Endothelial cell of umbilical vein (primary cell): ENCODE data around the gene GYS1. TPM values are rescaled to one million over a fixed set of nuclear protein-coding genes. Genes with fewer than 3 reads are reported as not detected.
"Not testable (repeated sequence)": the region's sequence is repeated elsewhere in the genome, so short reads cannot be mapped to it uniquely, and the experiment has no call there.

Experiments
- BruUV-seq: library from RNA; stranded (reverse); fragments of 400-500 nt; replicated peaks from 2 replicates; lab custom pipeline; 2021; lab: Mats Ljungman, UMichigan
- CTCF ChIA-PET: fragments of 300-600, 350-600 bp; sonication (Branson Sonifier 250); formaldehyde crosslinking; loops from one replicate; lab custom pipeline; 2021; ENCODE audit warnings: antibody characterized with exemption, inconsistent platforms; lab: Charles Lee
- POLR2A ChIA-PET: fragments of 300-600, 350-600 bp; sonication (Branson Sonifier 250); formaldehyde crosslinking; loops from one replicate; lab custom pipeline; 2021; ENCODE audit warnings: antibody characterized with exemption, inconsistent platforms; lab: Charles Lee
- DNase-seq: peaks from one replicate; pipeline ENCODE4 v3.0.0-alpha.2; 2011; ENCODE audit warnings: low read depth, low spot score
- FAIRE-seq: peaks from 2 replicates; lab custom pipeline; 2011; peaks lifted over from hg19 to GRCh38; lab: Jason Lieb, UNC
- H2AFZ ChIP-seq: 2 replicates; pipeline ENCODE4 v1.6.0; 2012; ENCODE audit warnings: low read depth, low read length, control low read depth, inconsistent platforms
- H3K27ac ChIP-seq: 2 replicates; pipeline ENCODE4 v1.5.1; 2011; ENCODE audit warnings: low read depth, mild to moderate bottlenecking, control low read depth, low read length, moderate library complexity; ENCODE audit not compliant: insufficient read depth
- H3K27me3 ChIP-seq, 2 experiments: 2 replicates each; pipeline versions ENCODE4 v1.6.0 to v1.6.1; 2011; ENCODE audit warnings: low read length in 2 of 2, mixed read lengths in 1 of 2; ENCODE audit not compliant: control insufficient read depth in 2 of 2, insufficient read depth in 2 of 2
- H3K36me3 ChIP-seq, 2 experiments: 2 replicates in 1 of 2; 3 replicates in 1 of 2; pipeline ENCODE4 v1.5.1; 2011; ENCODE audit warnings: low read length in 2 of 2, mild to moderate bottlenecking in 1 of 2, moderate library complexity in 1 of 2; ENCODE audit not compliant: control insufficient read depth in 2 of 2, insufficient read depth in 2 of 2; ENCODE audit errors: extremely low read depth in 1 of 2
- H3K4me1 ChIP-seq: 3 replicates; pipeline ENCODE4 v1.5.1; 2011; ENCODE audit warnings: mild to moderate bottlenecking, low read length; ENCODE audit not compliant: control insufficient read depth, insufficient read depth; ENCODE audit errors: extremely low read depth
- H3K4me2 ChIP-seq: 2 replicates; pipeline ENCODE4 v1.6.1; 2011; ENCODE audit warnings: low read length, control low read depth, mixed read lengths; ENCODE audit not compliant: insufficient read depth
- H3K4me3 ChIP-seq, 3 experiments: fragments of 200-600 bp in 1 of 3; sonication (generic), shearing (Covaris generic) in 1 of 3; replicated peaks in 1 of 3; 2 replicates each; pipeline ENCODE4 v1.5.1; 2011 to 2016; ENCODE audit warnings: control low read depth in 3 of 3, low read length in 3 of 3, mild to moderate bottlenecking in 2 of 3, inconsistent platforms in 1 of 3, low read depth in 1 of 3, moderate library complexity in 1 of 3; ENCODE audit not compliant: insufficient read depth in 1 of 3
- H3K79me2 ChIP-seq: 2 replicates; pipeline ENCODE4 v1.6.0; 2012; ENCODE audit warnings: low read length, inconsistent platforms; ENCODE audit not compliant: control insufficient read depth, insufficient read depth
- H3K9ac ChIP-seq: replicated peaks from 2 replicates; pipeline ENCODE3; 2011; ENCODE audit warnings: low read length, control low read depth; ENCODE audit not compliant: insufficient read depth; ENCODE audit errors: extremely low read depth
- H3K9me1 ChIP-seq: replicated peaks from 3 replicates; pipeline ENCODE4 v1.6.0; 2011; ENCODE audit warnings: mild to moderate bottlenecking, low read length; ENCODE audit not compliant: control insufficient read depth, insufficient read depth; ENCODE audit errors: extremely low read depth
- H3K9me3 ChIP-seq: replicated peaks from 2 replicates; pipeline ENCODE4 v1.5.1; 2012; ENCODE audit warnings: low read length, inconsistent platforms; ENCODE audit not compliant: control insufficient read depth, insufficient read depth
- H4K20me1 ChIP-seq: replicated peaks from 2 replicates; pipeline ENCODE3; 2011; ENCODE audit warnings: mild to moderate bottlenecking, low read length; ENCODE audit not compliant: control insufficient read depth, insufficient read depth; ENCODE audit errors: extremely low read depth
- EZH2 ChIP-seq: IDR thresholded peaks from 2 replicates; pipeline ENCODE4 v1.6.1; 2012; ENCODE audit warnings: borderline replicate concordance, low read depth, mild to moderate bottlenecking, moderate library complexity, low read length, inconsistent platforms; ENCODE audit not compliant: severe bottlenecking
- FOS ChIP-seq: IDR thresholded peaks from 2 replicates; pipeline ENCODE4 v1.6.1; 2011; ENCODE audit warnings: mild to moderate bottlenecking, low read length, moderate library complexity, borderline replicate concordance; ENCODE audit not compliant: insufficient read depth
- GATA2 ChIP-seq: IDR thresholded peaks from 2 replicates; pipeline ENCODE4 v1.7.0; 2011; ENCODE audit warnings: low read depth, mild to moderate bottlenecking, moderate library complexity, mixed read lengths, low read length; ENCODE audit not compliant: insufficient read length, insufficient read depth
- JUN ChIP-seq: IDR thresholded peaks from 2 replicates; pipeline ENCODE4 v1.6.1; 2011; ENCODE audit warnings: borderline replicate concordance, low read depth; ENCODE audit not compliant: insufficient read length, insufficient read depth
- MYC ChIP-seq: IDR thresholded peaks from one replicate; pipeline ENCODE4 v1.6.1; 2011; ENCODE audit warnings: mild to moderate bottlenecking, low read depth, low read length
- POLR2A ChIP-seq: IDR thresholded peaks from 2 replicates; pipeline ENCODE4 v1.6.1; 2012; ENCODE audit warnings: low read depth, mild to moderate bottlenecking, control low read depth, low read length
- POLR2AphosphoS5 ChIP-seq: IDR thresholded peaks from 2 replicates; pipeline ENCODE4 v1.6.1; 2012; ENCODE audit warnings: low read depth, mild to moderate bottlenecking, control low read depth, low read length, moderate library complexity; ENCODE audit not compliant: insufficient read depth
- dilution Hi-C: fragments of 300-500 bp; cut with MboI; formaldehyde crosslinking; loops from one replicate; pipeline ENCODE4 v1.15.0; 2019; ENCODE audit warnings: low sequenced_read_pairs; ENCODE audit not compliant: extremely low pct_ligation_motif_present
- intact Hi-C: fragments of 100-400 bp; cut with micrococcal nuclease; formaldehyde crosslinking; loops from one replicate; pipeline ENCODE4 v1.10.0; 2022
- polyA plus RNA-seq, 4 experiments: library from polyadenylated mRNA; depleted of rRNA in 3 of 4; stranded (reverse) in 3 of 4; unstranded in 1 of 4; fragments of >200 nt; gene quantifications; 2 replicates each; pipeline versions ENCODE4 v1.2.1 to v1.2.3, GENCODE V29; 2011 to 2012; ENCODE audit warnings: missing spikeins in 1 of 4
- total RNA-seq: library from RNA; stranded (reverse); gene quantifications from 2 replicates; pipeline ENCODE4 v1.2.3, GENCODE V29; 2021
- TF ChIP-seq, protein P1 (sequence below), 2 donors: IDR thresholded peaks; 1 replicate in 1 of 2; 2 replicates in 1 of 2; pipeline ENCODE4 v1.5.1; 2011; ENCODE audit warnings: low read length in 2 of 2, mild to moderate bottlenecking in 2 of 2, moderate library complexity in 2 of 2, control low read depth in 1 of 2, inconsistent platforms in 1 of 2, low read depth in 1 of 2; ENCODE audit not compliant: insufficient read depth in 1 of 2; ENCODE audit errors: extremely low read depth in 1 of 2
- TF ChIP-seq, protein P2 (sequence below): IDR thresholded peaks from 2 replicates; pipeline ENCODE4 v1.6.1; 2011; ENCODE audit not compliant: insufficient read depth, insufficient read length

Gene GYS1
- total and polyA plus RNA-seq, 2 donors (not counting 3 experiments of a cell fraction or from before 2014, with no cell fraction given): 39.0 to 58.9 TPM

DNA sequence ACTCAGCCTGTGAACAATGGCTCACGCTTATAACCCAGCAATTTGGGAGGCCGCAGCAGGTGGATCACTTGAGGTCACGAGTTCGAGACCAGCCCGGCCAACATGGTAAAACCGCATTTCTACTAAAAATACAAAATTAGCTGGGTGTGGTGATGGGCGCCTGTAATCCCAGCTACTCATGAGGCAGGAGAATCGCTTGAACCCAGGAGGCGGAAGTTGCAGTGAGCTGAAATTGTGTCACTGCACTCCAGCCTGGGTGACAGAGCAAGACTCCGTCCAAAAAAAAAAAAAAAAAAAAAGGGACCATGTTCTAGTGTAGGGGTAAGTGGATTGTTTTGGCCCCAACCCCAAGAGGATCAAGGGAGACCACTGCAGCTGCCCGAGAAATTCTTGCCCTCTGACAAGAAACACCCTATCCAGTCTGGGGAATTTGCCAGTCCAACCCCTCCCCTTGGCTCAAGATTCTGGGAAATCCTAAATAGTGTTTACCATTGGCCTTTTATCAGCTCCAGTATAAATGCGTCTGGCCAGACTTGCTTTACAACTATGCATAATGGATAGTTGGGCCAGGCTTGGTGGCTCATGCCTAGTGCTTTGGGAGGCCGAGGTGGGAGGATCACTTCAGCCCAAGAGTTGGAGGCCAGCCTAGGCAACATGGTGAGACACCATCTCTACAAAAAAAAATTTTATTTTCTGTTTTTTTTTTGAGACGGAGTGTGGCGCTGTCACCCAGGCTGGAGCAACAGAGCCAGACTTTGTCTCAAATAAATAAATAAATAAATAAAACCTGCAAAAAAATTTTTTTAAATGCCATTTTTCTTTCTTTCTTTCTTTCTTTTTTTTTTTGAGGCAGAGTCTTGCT is 64.7 kb downstream of the GYS1 start:
- intact Hi-C loops: no loop called here
- Histone ChIP-seq H3K36me3 (no peaks in the 10 kb centered on the region), H2AFZ (no peak overlapping the region), H3K4me1 (peaks cover 5% of the 10 kb centered on the region), H3K9ac (no peak overlapping the region), H3K4me3 (no peak overlapping the region), H3K9me1 (no peaks in the 10 kb centered on the region), H3K79me2 (no peaks in the 10 kb centered on the region), H3K27ac (no peak overlapping the region), H3K4me2 (no peak overlapping the region), H3K9me3 (no peaks in the 10 kb centered on the region), H4K20me1 (no peaks in the 10 kb centered on the region), H3K27me3 (peaks cover 2 to 8% of the 10 kb centered on the region in 2 experiments)
- FAIRE-seq (no peak), DNase-seq (no peak)
- CTCF ChIA-PET: interaction anchor here (1.3 kb wide), 1 partner anchor 42 kb away, joined by 4 read pairs; no protein-coding TSS in a partner anchor
- TF ChIP-seq POLR2AphosphoS5: no peak
- TF ChIP-seq, protein P1, sequence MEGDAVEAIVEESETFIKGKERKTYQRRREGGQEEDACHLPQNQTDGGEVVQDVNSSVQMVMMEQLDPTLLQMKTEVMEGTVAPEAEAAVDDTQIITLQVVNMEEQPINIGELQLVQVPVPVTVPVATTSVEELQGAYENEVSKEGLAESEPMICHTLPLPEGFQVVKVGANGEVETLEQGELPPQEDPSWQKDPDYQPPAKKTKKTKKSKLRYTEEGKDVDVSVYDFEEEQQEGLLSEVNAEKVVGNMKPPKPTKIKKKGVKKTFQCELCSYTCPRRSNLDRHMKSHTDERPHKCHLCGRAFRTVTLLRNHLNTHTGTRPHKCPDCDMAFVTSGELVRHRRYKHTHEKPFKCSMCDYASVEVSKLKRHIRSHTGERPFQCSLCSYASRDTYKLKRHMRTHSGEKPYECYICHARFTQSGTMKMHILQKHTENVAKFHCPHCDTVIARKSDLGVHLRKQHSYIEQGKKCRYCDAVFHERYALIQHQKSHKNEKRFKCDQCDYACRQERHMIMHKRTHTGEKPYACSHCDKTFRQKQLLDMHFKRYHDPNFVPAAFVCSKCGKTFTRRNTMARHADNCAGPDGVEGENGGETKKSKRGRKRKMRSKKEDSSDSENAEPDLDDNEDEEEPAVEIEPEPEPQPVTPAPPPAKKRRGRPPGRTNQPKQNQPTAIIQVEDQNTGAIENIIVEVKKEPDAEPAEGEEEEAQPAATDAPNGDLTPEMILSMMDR (IDR thresholded peaks at IDR 0.05; ENCODE audit: extremely low read depth in 1 of 2, insufficient read depth in 1 of 2, low read depth in 1 of 2, low read length in 2 of 2): no peak
- TF ChIP-seq POLR2A: no peak
- no peak for TF ChIP-seq EZH2
- TF ChIP-seq, protein P2, sequence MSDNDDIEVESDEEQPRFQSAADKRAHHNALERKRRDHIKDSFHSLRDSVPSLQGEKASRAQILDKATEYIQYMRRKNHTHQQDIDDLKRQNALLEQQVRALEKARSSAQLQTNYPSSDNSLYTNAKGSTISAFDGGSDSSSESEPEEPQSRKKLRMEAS: no peak
- no peak for TF ChIP-seq GATA2
- no peak for TF ChIP-seq JUN
- no peak for TF ChIP-seq MYC
- no peak for TF ChIP-seq FOS
- dilution Hi-C loops: no loop called here
- POLR2A ChIA-PET: interaction anchor here (1.3 kb wide), 1 partner anchor 34 kb away, joined by 10 read pairs; no protein-coding TSS in a partner anchor
- BruUV-seq: no TSS peak

DNA sequence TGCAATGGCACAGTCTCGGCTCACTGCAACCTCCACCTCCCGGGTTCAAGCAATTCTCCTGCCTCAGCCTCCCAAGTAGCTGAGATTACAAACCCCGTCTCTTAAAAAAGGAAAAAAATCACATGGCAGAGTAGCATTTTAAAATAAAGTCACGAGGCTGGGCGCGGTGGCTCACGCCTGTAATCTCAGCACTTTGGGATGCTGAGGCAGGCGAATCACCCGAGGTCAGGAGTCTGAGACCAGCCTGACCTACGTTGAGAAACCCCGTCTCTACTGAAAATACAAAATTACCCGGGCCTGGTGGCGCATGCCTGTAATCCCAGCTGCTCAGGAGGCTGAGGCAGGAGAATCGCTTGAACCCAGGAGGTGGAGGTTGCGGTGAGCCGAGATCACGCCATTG is 65.4 kb downstream of the GYS1 start:
- H3K9me1 ChIP-seq, DNase-seq, H3K4me3 ChIP-seq, H3K4me2 ChIP-seq, H3K27ac ChIP-seq, H3K27me3 ChIP-seq, H2AFZ ChIP-seq, H4K20me1 ChIP-seq, H3K9me3 ChIP-seq, FAIRE-seq, H3K9ac ChIP-seq, H3K36me3 ChIP-seq, H3K4me1 ChIP-seq, H3K79me2 ChIP-seq, intact Hi-C loops, dilution Hi-C loops, BruUV-seq: not testable (repeated sequence)
- POLR2A ChIA-PET: interaction anchor here (1.3 kb wide), 1 partner anchor 33 kb away, joined by 10 read pairs; no protein-coding TSS in a partner anchor
- CTCF ChIA-PET: interaction anchor here (1.3 kb wide), 1 partner anchor 43 kb away, joined by 4 read pairs; no protein-coding TSS in a partner anchor
